Epithelial cell of proximal tubule (primary cell): ENCODE results near the gene WDR49. TPM values are rescaled to one million over a fixed set of nuclear protein-coding genes. Genes with fewer than 3 reads are reported as not detected.
"Not testable (repeated sequence)": the region's sequence is repeated elsewhere in the genome, so short reads cannot be mapped to it uniquely, and the experiment has no call there.

ENCODE experiments used
- DNase-seq: peaks from one replicate; pipeline ENCODE4 v3.0.0-alpha.2; 2011; ENCODE audit warnings: low read depth
- H3K4me3 ChIP-seq: 2 replicates; pipeline ENCODE4 v1.5.1; 2011; ENCODE audit warnings: low read depth, mild to moderate bottlenecking, low read length
- total RNA-seq: library from RNA; depleted of rRNA; stranded (reverse); fragments of >200 nt; gene quantifications from 2 replicates; pipeline ENCODE4 v1.2.3, GENCODE V29; 2015
- TF ChIP-seq, protein P1 (sequence below): conservative IDR thresholded peaks from 2 replicates; pipeline ENCODE4 v1.5.1; 2012; ENCODE audit warnings: low read depth, mild to moderate bottlenecking, low read length

Gene WDR49
- total RNA-seq, 1 donor from 2014 or later, result not detected

DNA sequence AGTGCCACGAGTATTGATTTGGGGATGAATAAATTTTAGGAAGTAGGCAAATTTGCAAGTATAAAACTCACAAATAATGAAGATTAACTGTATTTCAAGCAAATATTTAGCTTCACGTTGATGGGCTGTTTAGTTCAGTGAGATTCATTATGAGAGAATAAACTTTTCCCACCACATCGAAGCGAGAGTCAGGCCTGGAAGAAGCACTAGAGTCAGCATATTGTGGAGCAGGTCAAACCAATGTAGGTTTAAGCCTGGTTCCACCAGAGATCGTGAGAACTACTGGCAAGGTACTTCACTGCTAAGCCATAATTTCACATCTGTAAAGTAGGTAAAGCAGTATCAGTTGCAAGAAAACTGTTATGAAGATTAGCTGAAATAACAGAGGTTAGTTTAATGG, 22.3 kb downstream of the WDR49 start:
- no peak for DNase-seq
- no peak overlapping the region for H3K4me3 ChIP-seq
- TF ChIP-seq, protein P1, sequence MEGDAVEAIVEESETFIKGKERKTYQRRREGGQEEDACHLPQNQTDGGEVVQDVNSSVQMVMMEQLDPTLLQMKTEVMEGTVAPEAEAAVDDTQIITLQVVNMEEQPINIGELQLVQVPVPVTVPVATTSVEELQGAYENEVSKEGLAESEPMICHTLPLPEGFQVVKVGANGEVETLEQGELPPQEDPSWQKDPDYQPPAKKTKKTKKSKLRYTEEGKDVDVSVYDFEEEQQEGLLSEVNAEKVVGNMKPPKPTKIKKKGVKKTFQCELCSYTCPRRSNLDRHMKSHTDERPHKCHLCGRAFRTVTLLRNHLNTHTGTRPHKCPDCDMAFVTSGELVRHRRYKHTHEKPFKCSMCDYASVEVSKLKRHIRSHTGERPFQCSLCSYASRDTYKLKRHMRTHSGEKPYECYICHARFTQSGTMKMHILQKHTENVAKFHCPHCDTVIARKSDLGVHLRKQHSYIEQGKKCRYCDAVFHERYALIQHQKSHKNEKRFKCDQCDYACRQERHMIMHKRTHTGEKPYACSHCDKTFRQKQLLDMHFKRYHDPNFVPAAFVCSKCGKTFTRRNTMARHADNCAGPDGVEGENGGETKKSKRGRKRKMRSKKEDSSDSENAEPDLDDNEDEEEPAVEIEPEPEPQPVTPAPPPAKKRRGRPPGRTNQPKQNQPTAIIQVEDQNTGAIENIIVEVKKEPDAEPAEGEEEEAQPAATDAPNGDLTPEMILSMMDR, result no peak

DNA sequence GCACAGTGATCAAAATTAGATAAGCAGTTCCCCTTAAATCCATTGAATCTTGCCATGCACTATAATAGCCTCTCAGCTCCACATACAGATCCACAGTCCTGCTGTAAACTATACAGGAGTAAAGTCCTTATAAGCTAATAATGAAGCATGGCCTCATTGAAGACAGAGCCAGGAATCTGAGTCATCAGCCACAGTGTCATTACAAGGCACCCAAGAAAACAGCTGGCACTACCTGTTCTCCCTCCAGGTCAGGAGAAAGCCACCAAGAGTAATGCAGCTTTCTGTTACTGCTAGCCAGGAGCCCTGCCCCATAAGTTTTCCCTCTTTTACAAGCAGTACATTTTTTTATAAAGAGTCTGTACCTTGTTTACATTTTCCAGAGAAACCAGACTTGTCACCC, 27.3 kb downstream of the WDR49 start:
- H3K4me3 ChIP-seq, result no peak overlapping the region
- TF ChIP-seq, protein P1, result no peak
- no peak for DNase-seq

DNA sequence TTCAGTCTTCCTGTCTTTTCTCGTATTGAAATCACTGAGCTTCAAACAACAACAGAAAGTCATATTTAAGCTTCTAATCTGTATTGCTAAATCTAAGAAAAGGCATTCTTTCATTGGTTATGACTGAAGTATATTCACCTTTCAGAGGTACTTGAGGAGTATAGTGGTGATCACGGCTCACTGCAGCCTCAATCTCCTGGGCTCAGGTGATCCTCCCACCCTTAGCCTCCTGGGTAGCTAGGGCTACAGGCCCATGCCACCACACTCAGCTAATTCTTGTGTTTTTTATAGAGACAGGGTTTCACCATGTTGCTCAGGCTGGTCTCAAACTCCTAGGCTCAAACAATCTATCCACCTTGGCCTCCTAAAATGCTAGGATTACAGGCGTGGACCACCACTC, 38.7 kb downstream of the WDR49 start:
- DNase-seq, result no peak
- H3K4me3 ChIP-seq, result no peak overlapping the region
- TF ChIP-seq, protein P1, result no peak

DNA sequence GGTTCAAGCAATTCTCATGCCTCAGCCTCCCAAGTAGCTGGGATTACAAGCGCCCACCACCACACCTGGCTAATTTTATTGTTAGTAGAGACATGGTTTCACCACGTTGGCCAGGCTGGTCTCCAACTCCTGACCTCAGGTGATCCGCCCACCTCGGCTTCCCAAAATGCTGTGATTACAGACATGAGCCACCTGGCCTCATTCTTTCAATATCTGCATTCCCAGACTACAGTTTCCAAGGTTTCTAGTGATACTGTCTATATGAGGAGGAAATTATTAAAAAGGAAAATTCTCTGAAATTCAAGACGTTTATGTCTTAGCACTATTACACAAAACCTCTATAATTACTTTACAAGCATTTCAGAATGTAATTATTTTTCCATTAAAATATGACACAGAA, 39.5 kb downstream of the WDR49 start:
- not testable (repeated sequence) for DNase-seq

DNA sequence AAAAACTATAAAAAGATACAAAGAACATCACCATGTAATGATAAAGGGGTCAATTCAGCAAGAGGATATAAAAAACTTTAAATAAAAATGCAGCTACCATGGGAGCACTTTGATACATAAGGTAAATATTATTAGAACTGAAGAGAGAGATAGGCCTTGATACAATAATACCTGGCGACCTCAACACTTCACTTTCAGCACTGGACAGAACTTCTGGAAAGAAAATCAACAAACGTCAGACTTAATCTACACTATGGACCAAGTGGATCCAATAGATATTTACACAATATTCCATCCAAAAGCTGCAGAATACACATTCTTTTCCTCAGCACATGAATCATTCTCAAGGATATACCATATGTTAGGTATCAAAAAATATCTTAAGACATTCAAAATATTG, 42.0 kb downstream of the WDR49 start:
- DNase-seq, result no peak
- H3K4me3 ChIP-seq, result no peak overlapping the region
- TF ChIP-seq, protein P1, result no peak

More for the DNA sequence above, 39.5 kb downstream of the WDR49 start:
- not testable (repeated sequence) for H3K4me3 ChIP-seq

DNA sequence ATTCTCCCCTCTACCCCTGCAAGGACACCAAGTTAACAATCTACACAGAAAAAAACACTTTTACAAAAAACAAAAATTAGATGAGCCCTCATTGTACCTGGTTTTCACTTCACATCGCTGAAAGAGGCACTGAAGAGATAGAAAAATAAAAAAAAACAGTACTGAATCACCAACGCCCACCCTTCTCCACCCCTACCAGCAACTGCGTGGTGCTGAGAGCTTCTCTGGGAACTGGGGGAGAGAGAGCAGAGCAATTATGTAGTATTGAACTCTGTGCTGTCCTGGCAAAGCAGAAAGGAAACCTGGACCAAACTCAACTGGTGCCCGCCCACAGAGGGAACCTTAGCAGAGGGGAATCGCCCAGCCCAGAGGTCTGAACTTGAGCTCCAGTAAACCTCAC, 44.6 kb downstream of the WDR49 start:
- DNase-seq, result no peak
- TF ChIP-seq, protein P1, result no peak
- H3K4me3 ChIP-seq, result no peak overlapping the region

DNA sequence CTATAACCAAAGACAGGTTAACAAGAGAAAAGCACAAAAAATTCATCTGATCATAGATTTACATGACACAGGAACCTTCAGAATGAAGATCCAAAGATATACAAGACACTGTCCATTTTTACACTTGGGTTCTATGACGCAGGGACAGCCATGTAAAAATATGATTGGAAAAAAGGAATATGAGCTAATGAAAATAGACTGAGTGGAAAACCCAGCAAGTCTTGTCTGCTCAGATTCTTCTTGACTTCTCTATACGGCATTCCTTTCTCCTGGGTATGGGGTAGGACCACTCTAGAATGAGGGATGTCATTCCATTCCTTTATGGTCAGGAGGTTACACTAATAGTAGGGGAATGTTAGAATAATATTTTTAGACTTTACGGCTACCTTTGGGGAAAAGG, 46.9 kb downstream of the WDR49 start:
- TF ChIP-seq, protein P1, result no peak
- no peak overlapping the region for H3K4me3 ChIP-seq

DNA sequence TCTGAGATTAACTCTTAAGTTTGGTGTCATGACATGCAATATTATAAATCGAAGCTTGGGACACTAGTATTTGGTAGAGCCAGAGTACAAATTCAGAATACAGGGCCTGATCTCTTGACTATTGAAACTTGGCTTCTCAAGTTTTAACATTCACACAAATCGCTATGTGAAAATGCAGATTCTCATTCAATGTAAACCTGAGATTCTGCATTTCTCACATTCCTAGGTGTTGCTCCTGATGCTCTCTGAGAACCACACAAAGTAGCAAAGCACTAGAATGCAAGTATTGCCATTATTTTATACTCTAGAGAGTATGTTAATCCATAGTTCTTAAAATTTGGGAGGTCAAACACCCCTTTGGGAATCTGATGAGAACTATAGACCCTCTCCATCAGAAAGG, 47.9 kb downstream of the WDR49 start:
- DNase-seq, result no peak
- TF ChIP-seq, protein P1, result no peak
- no peak overlapping the region for H3K4me3 ChIP-seq

More for the DNA sequence above, 46.9 kb downstream of the WDR49 start:
- no peak for DNase-seq
